Osteoblast (primary cell): ENCODE measurements around the gene SLITRK1. TPM values are rescaled to one million over a fixed set of nuclear protein-coding genes. Genes with fewer than 3 reads are reported as not detected.

Experiments used
- DNase-seq: peaks from one replicate; pipeline ENCODE4 v3.0.0; 2011; ENCODE audit warnings: low spot score, mixed read lengths; ENCODE audit not compliant: insufficient read length; ENCODE audit errors: missing footprints
- H2AFZ ChIP-seq: 2 replicates; pipeline ENCODE4 v1.6.0; 2011; ENCODE audit warnings: mild to moderate bottlenecking, low read length
- H3K27ac ChIP-seq: 2 replicates; pipeline ENCODE4 v1.5.1; 2011; ENCODE audit warnings: mild to moderate bottlenecking, low read depth, low read length, moderate library complexity
- H3K27me3 ChIP-seq: 2 replicates; pipeline ENCODE4 v1.6.0; 2012; ENCODE audit warnings: mild to moderate bottlenecking, control low read depth, inconsistent platforms, low read length, moderate library complexity; ENCODE audit not compliant: insufficient read depth
- H3K36me3 ChIP-seq: 2 replicates; pipeline ENCODE4 v1.5.1; 2011; ENCODE audit warnings: mild to moderate bottlenecking, low read length, control low read depth, moderate library complexity; ENCODE audit not compliant: insufficient read depth
- H3K4me1 ChIP-seq: 2 replicates; pipeline ENCODE4 v1.5.1; 2011; ENCODE audit warnings: mild to moderate bottlenecking, low read length, control low read depth, moderate library complexity; ENCODE audit not compliant: insufficient read depth
- H3K4me2 ChIP-seq: 2 replicates; pipeline ENCODE4 v1.6.0; 2011; ENCODE audit warnings: mild to moderate bottlenecking, low read length; ENCODE audit not compliant: insufficient read depth
- H3K4me3 ChIP-seq: fragments of 200-600 bp; sonication (generic); 3 replicates; pipeline ENCODE4 v1.5.1; 2012; ENCODE audit warnings: mild to moderate bottlenecking, low read length, inconsistent platforms; ENCODE audit not compliant: insufficient read depth
- H3K79me2 ChIP-seq: 2 replicates; pipeline ENCODE4 v1.6.0; 2012; ENCODE audit warnings: mild to moderate bottlenecking, low read length, control low read depth, inconsistent platforms; ENCODE audit not compliant: insufficient read depth
- H3K9me3 ChIP-seq: 2 replicates; pipeline ENCODE4 v1.5.1; 2011; ENCODE audit warnings: low read depth, low read length, control low read depth
- H4K20me1 ChIP-seq: 2 replicates; pipeline ENCODE4 v1.6.0; 2012; ENCODE audit warnings: mild to moderate bottlenecking, low read length, control low read depth; ENCODE audit not compliant: insufficient read depth
- CTCF ChIP-seq: IDR thresholded peaks from 2 replicates; pipeline ENCODE4 v1.5.1; 2011; ENCODE audit warnings: mild to moderate bottlenecking, low read depth, low read length, moderate library complexity; ENCODE audit errors: extremely low read depth
- total RNA-seq: library from RNA; depleted of rRNA; stranded (reverse); fragments of >200 nt; gene quantifications from 2 replicates; pipeline ENCODE4 v1.2.3, GENCODE V29; 2012

The SLITRK1 gene
- total RNA-seq, 1 donor, result not detected

DNA sequence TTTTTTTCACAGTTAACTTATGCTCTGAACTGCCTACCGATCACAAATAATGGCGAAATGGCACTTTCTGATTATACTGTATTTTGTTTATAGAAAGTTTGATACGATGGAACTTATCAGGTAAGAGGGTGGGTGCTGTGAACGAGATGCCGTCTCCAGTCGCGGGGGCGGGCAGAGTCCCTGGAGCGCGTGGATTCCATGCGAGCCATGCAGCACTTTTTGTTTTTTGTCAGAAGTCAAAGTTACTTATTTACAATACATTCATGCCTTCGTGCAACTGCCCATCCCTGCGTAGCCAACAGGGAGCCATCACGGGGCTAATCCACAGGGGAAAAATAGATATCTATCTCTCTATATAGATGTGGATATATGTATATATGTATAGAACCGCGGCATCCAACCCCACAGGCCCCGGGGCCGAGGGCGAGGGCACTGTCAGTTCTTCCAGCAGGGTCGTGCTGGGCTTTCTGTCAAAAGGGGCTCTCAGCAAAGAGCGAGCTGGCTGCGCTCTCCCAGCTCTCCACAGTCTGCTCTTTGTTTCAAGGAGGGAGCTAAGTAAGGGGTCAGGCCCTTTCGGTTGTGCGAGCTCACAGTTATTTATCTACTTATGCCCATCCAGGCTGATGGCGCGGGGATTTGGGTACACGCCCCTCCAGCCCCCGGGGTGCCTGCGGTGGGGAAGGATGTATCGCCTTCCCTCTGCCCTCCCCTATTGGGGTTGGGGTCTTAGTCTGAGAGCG is 3.4 kb downstream of the SLITRK1 start:
- H4K20me1 ChIP-seq, result no peaks in the 10 kb centered on the region
- peak overlapping the region; percentile 79 for H3K4me2 ChIP-seq
- peak overlapping the region; percentile 67 for H3K4me3 ChIP-seq
- H3K36me3 ChIP-seq, result no peaks in the 10 kb centered on the region
- TF ChIP-seq CTCF, result no peak
- H3K79me2 ChIP-seq, result no peaks in the 10 kb centered on the region
- H2AFZ ChIP-seq, result peak overlapping the region; percentile 78
- H3K9me3 ChIP-seq, result no peaks in the 10 kb centered on the region
- DNase-seq, result no peak
- peaks cover 11% of the 10 kb centered on the region for H3K27me3 ChIP-seq
- H3K27ac ChIP-seq, result no peak overlapping the region
- peaks cover 8% of the 10 kb centered on the region for H3K4me1 ChIP-seq

- no peak for TF ChIP-seq CTCF
- H3K36me3 ChIP-seq, result no peaks in the 10 kb centered on the region
- no peaks in the 10 kb centered on the region for H3K9me3 ChIP-seq
Observed at GRCh38 chr13:83877651-83878355, 4.5 kb downstream of the SLITRK1 start.

GRCh38 chr13:83876546-83876945 is 5.7 kb downstream of the SLITRK1 start:
- no peak overlapping the region for H2AFZ ChIP-seq
- no peaks in the 10 kb centered on the region for H3K79me2 ChIP-seq
- H3K9me3 ChIP-seq, result no peaks in the 10 kb centered on the region
- peaks cover 11% of the 10 kb centered on the region for H3K27me3 ChIP-seq
- TF ChIP-seq CTCF, result no peak
- H3K4me1 ChIP-seq, result peaks cover 5% of the 10 kb centered on the region
- no peaks in the 10 kb centered on the region for H4K20me1 ChIP-seq
- no peak overlapping the region for H3K4me2 ChIP-seq
- no peak overlapping the region for H3K4me3 ChIP-seq
- H3K27ac ChIP-seq, result no peak overlapping the region
- no peaks in the 10 kb centered on the region for H3K36me3 ChIP-seq
- no peak for DNase-seq

More at GRCh38 chr13:83877651-83878355, 4.5 kb downstream of the SLITRK1 start:
- DNase-seq, result no peak
- no peaks in the 10 kb centered on the region for H3K79me2 ChIP-seq
- no peak overlapping the region for H3K4me2 ChIP-seq
- H4K20me1 ChIP-seq, result no peaks in the 10 kb centered on the region
- H3K4me1 ChIP-seq, result peaks cover 8% of the 10 kb centered on the region
- H3K27me3 ChIP-seq, result peaks cover 11% of the 10 kb centered on the region
- no peak overlapping the region for H3K27ac ChIP-seq
- H2AFZ ChIP-seq, result no peak overlapping the region
- no peak overlapping the region for H3K4me3 ChIP-seq

DNA sequence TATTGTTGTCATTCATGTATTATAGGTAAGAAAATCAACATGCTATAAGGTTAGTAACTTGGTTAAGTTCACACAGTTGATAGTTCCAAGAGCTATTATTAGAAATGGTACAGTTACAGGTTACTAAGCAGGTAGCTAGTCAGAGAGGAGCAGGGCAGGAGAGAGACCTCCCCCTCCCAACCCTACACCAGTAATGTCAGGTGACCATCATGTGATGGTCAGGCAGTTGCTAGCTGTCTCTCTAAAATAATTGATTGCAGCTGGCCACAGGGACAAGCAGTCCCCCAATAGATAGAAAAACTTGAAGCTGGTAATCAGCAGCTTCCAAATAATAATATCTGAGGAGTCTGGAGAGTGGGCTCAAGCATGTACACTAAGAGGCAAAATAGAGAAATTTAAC is 14.6 kb downstream of the SLITRK1 start:
- Histone ChIP-seq H3K9me3 (no peaks in the 10 kb centered on the region), H3K79me2 (no peaks in the 10 kb centered on the region), H3K27ac (no peak overlapping the region), H3K4me1 (no peaks in the 10 kb centered on the region), H3K4me3 (no peak overlapping the region), H3K36me3 (no peaks in the 10 kb centered on the region), H2AFZ (no peak overlapping the region), H3K27me3 (no peaks in the 10 kb centered on the region), H3K4me2 (no peak overlapping the region), H4K20me1 (no peaks in the 10 kb centered on the region)
- DNase-seq, result no peak
- no peak for TF ChIP-seq CTCF
